ENCODE data around the gene ATG4C. TPM values are rescaled to one million over a fixed set of nuclear protein-coding genes. Genes with fewer than 3 reads are reported as not detected.
"Not testable (repeated sequence)": the region's sequence is repeated elsewhere in the genome, so short reads cannot be mapped to it uniquely, and the experiment has no call there.

Gene ATG4C
- total RNA-seq, 1 donor: 5.8 TPM

GRCh38 chr1:62826901-62827300, 43.0 kb downstream of the ATG4C start:
- Histone ChIP-seq H4K20me1 (ENCODE audit: insufficient read depth, low read length) (no peaks in the 10 kb centered on the region), H3K27ac (ENCODE audit: low read depth, low read length) (no peak overlapping the region), H3K4me2 (ENCODE audit: insufficient read depth, low read length) (no peak overlapping the region), H3K27me3 (ENCODE audit: insufficient read depth, low read length) (no peaks in the 10 kb centered on the region), H3K36me3 (ENCODE audit: insufficient read depth, low read length) (no peaks in the 10 kb centered on the region), H3K4me3 (ENCODE audit: insufficient read depth, low read length) (no peak overlapping the region), H3K9me3 (ENCODE audit: low read depth, low read length) (no peaks in the 10 kb centered on the region), H3K79me2 (ENCODE audit: insufficient read depth, low read length) (no peaks in the 10 kb centered on the region), H3K4me1 (ENCODE audit: insufficient read depth, low read length) (no peaks in the 10 kb centered on the region), H2AFZ (ENCODE audit: low read length) (no peak overlapping the region)
- no peak for TF ChIP-seq CTCF (IDR thresholded peaks at IDR 0.05; ENCODE audit: extremely low read depth, low read depth, low read length)
- no peak for DNase-seq (ENCODE audit: insufficient read length, low spot score, missing footprints)

GRCh38 chr1:62827786-62828185, 43.9 kb downstream of the ATG4C start:
- DNase-seq (ENCODE audit: insufficient read length, low spot score, missing footprints); H3K79me2 ChIP-seq (ENCODE audit: insufficient read depth, low read length); H3K4me3 ChIP-seq (ENCODE audit: insufficient read depth, low read length); H3K4me2 ChIP-seq (ENCODE audit: insufficient read depth, low read length); H3K36me3 ChIP-seq (ENCODE audit: insufficient read depth, low read length); H4K20me1 ChIP-seq (ENCODE audit: insufficient read depth, low read length); H3K4me1 ChIP-seq (ENCODE audit: insufficient read depth, low read length); H3K9me3 ChIP-seq (ENCODE audit: low read depth, low read length); H3K27me3 ChIP-seq (ENCODE audit: insufficient read depth, low read length); H3K27ac ChIP-seq (ENCODE audit: low read depth, low read length); H2AFZ ChIP-seq (ENCODE audit: low read length): not testable (repeated sequence)

- no peak overlapping the region for H3K27ac ChIP-seq (ENCODE audit: low read depth, low read length)
- no peak overlapping the region for H2AFZ ChIP-seq (ENCODE audit: low read length)
- H3K79me2 ChIP-seq (ENCODE audit: insufficient read depth, low read length): no peaks in the 10 kb centered on the region
- no peak overlapping the region for H3K4me3 ChIP-seq (ENCODE audit: insufficient read depth, low read length)
- H3K36me3 ChIP-seq (ENCODE audit: insufficient read depth, low read length): no peaks in the 10 kb centered on the region
- no peaks in the 10 kb centered on the region for H3K9me3 ChIP-seq (ENCODE audit: low read depth, low read length)
- H3K4me1 ChIP-seq (ENCODE audit: insufficient read depth, low read length): no peaks in the 10 kb centered on the region
- DNase-seq (ENCODE audit: insufficient read length, low spot score, missing footprints): no peak
- no peaks in the 10 kb centered on the region for H4K20me1 ChIP-seq (ENCODE audit: insufficient read depth, low read length)
- no peaks in the 10 kb centered on the region for H3K27me3 ChIP-seq (ENCODE audit: insufficient read depth, low read length)
- TF ChIP-seq CTCF (IDR thresholded peaks at IDR 0.05; ENCODE audit: extremely low read depth, low read depth, low read length): no peak
- H3K4me2 ChIP-seq (ENCODE audit: insufficient read depth, low read length): no peak overlapping the region
These were observed 48.3 kb downstream of the ATG4C start for GRCh38 chr1:62832276-62832675.

- no peaks in the 10 kb centered on the region for H3K4me1 ChIP-seq (ENCODE audit: insufficient read depth, low read length)
- H3K27ac ChIP-seq (ENCODE audit: low read depth, low read length): no peak overlapping the region
- DNase-seq (ENCODE audit: insufficient read length, low spot score, missing footprints): no peak
- no peaks in the 10 kb centered on the region for H3K27me3 ChIP-seq (ENCODE audit: insufficient read depth, low read length)
- no peaks in the 10 kb centered on the region for H3K36me3 ChIP-seq (ENCODE audit: insufficient read depth, low read length)
- no peak overlapping the region for H3K4me3 ChIP-seq (ENCODE audit: insufficient read depth, low read length)
- H3K4me2 ChIP-seq (ENCODE audit: insufficient read depth, low read length): no peak overlapping the region
- no peaks in the 10 kb centered on the region for H3K9me3 ChIP-seq (ENCODE audit: low read depth, low read length)
- no peaks in the 10 kb centered on the region for H4K20me1 ChIP-seq (ENCODE audit: insufficient read depth, low read length)
- TF ChIP-seq CTCF (IDR thresholded peaks at IDR 0.05; ENCODE audit: extremely low read depth, low read depth, low read length): no peak
- H3K79me2 ChIP-seq (ENCODE audit: insufficient read depth, low read length): no peaks in the 10 kb centered on the region
- no peak overlapping the region for H2AFZ ChIP-seq (ENCODE audit: low read length)
These were observed 49.6 kb downstream of the ATG4C start for GRCh38 chr1:62833529-62833928.
